H1 (cell line): ENCODE results near the gene HOXB6. TPM values are rescaled to one million over a fixed set of nuclear protein-coding genes. Genes with fewer than 3 reads are reported as not detected.

Experiments used
- BCL11A ChIP-seq, 2 experiments: IDR thresholded peaks; one replicate each; pipeline ENCODE4 v1.6.1; 2011; ENCODE audit warnings: low read depth in 2 of 2, low read length in 2 of 2, mild to moderate bottlenecking in 2 of 2
- CTCF ChIP-seq, 3 experiments: IDR thresholded peaks; 1 replicate in 2 of 3; 2 replicates in 1 of 3; pipeline versions ENCODE4 v1.5.1 to v1.6.1; 2011; ENCODE audit warnings: low read length in 3 of 3, mild to moderate bottlenecking in 3 of 3, inconsistent platforms in 2 of 3, low read depth in 1 of 3, moderate library complexity in 1 of 3; ENCODE audit not compliant: insufficient read depth in 1 of 3; ENCODE audit errors: control extremely low read depth in 1 of 3
- JUN ChIP-seq: IDR thresholded peaks from 2 replicates; pipeline ENCODE4 v1.6.1; 2011; ENCODE audit warnings: low read depth, mild to moderate bottlenecking, improper control_type of control experiment, low read length
- MAX ChIP-seq: IDR thresholded peaks from 2 replicates; pipeline ENCODE4 v1.6.1; 2012; ENCODE audit warnings: inconsistent platforms
- PHF8 ChIP-seq: fragments of 200-600 bp; sonication (generic); conservative IDR thresholded peaks from 2 replicates; pipeline ENCODE4 v1.7.1; 2012; ENCODE audit warnings: low read depth, mild to moderate bottlenecking, inconsistent platforms, low read length, moderate library complexity
- POLR2AphosphoS5 ChIP-seq: IDR thresholded peaks from 2 replicates; pipeline ENCODE4 v1.6.1; 2011; ENCODE audit warnings: low read depth, low read length
- RAD21 ChIP-seq, 2 experiments: IDR thresholded peaks in 1 of 2; conservative IDR thresholded peaks in 1 of 2; 2 replicates each; pipeline ENCODE4 v1.6.1; 2011; ENCODE audit warnings: low read depth in 2 of 2, low read length in 2 of 2, improper control_type of control experiment in 1 of 2, inconsistent platforms in 1 of 2, mild to moderate bottlenecking in 1 of 2, moderate library complexity in 1 of 2
- RFX5 ChIP-seq: IDR thresholded peaks from 2 replicates; pipeline ENCODE4 v1.6.1; 2011; ENCODE audit warnings: low read depth, low read length, improper control_type of control experiment, borderline replicate concordance
- RXRA ChIP-seq: IDR thresholded peaks from 2 replicates; pipeline ENCODE4 v1.6.1; 2011; ENCODE audit warnings: low read depth, mild to moderate bottlenecking, low read length, moderate library complexity; ENCODE audit not compliant: insufficient read depth
- SAP30 ChIP-seq: fragments of 300-600 bp; sonication (generic); IDR thresholded peaks from 2 replicates; pipeline ENCODE4 v1.7.1; 2012; ENCODE audit warnings: low read length, moderate library complexity, mild to moderate bottlenecking, inconsistent platforms; ENCODE audit not compliant: insufficient read depth, insufficient replicate concordance
- TAF1 ChIP-seq: IDR thresholded peaks from 2 replicates; pipeline ENCODE4 v1.6.1; 2011; ENCODE audit warnings: mild to moderate bottlenecking, low read depth, low read length
- TBP ChIP-seq: IDR thresholded peaks from 2 replicates; pipeline ENCODE4 v1.6.1; 2011; ENCODE audit warnings: low read depth, low read length, improper control_type of control experiment
- YY1 ChIP-seq: IDR thresholded peaks from 2 replicates; pipeline ENCODE4 v1.6.1; 2011; ENCODE audit warnings: low read depth, mild to moderate bottlenecking, low read length
- polyA plus RNA-seq, 7 experiments: library from polyadenylated mRNA; depleted of rRNA in 3 of 7; stranded (reverse) in 5 of 7; unstranded in 2 of 7; fragments of >200 nt in 5 of 7; fragments of 200-250 nt in 2 of 7; gene quantifications; 1 replicate in 5 of 7; 2 replicates in 1 of 7; 4 replicates in 1 of 7; pipeline versions ENCODE4 v1.2.1 to v1.2.3, GENCODE V29; 2011 to 2013; ENCODE audit warnings: missing spikeins in 2 of 7, mixed read lengths in 2 of 7
- total RNA-seq: library from RNA; stranded (reverse); fragmentation: NEBNext Ultra II Directional; extraction: Animal tissue kit (Norgen Biotek cat#: 25700); gene quantifications from 2 replicates; pipeline ENCODE4 v1.2.1, GENCODE V29; 2021

Gene HOXB6
- total and polyA plus RNA-seq, 2 of the 8 experiments (the other 6 are each of a cell fraction or from before 2014, with no cell fraction given) = not detected

DNA sequence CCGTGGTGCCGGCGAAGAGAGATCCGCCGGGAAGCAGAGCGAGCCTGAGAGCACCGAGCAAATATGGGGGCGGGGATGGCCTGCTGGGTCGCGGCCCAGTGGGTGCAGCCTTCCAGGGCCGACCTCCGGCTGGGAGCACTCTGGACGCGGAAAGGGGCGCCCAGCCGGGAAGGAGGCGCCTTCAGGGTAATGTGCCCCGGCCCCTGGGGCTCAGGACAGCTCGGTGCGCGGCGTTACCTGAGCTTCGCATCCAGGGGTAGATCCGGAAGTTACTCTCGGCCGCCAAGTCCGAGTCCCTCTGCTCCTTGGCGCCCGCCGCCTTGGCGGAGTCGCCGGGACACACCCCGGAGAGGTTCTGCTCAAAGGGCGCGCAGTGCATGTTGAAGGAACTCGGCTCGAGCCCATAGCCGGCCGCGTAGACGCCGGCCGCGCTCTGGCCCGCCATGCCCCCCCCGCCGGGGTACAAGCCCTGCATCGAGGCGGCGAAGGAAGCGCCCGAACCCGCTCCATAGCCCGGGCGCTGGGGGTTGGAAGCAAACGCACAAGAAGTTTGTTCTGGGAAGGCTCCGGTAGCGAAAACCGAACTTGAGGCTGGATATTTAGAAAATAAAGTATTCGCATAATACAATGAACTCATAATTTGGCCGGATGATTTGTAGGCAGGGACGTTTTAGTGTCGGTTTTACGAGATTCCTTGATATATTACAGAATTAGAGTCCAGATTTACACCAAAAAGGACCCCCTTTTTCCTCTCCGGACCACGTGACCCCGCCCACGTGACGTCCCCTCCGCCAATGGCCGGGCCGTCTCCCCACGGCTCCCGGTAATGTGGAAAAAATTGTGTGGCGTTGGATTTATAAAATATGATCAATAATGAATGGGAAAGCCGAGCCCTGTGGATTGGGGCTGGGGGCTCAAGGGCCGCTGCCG is 5.8 kb upstream of the HOXB6 start, which contains the start of gene HOXB7 (continued):
- TF ChIP-seq CTCF (IDR thresholded peaks at IDR 0.05; ENCODE audit: control extremely low read depth in 1 of 3, insufficient read depth in 1 of 3, low read depth in 1 of 3, low read length in 3 of 3) (no peak), RXRA (no peak), POLR2AphosphoS5 (no peak), SAP30 (no peak), YY1 (no peak), RAD21 (IDR thresholded peaks at IDR 0.05 in 1 of 2, conservative IDR thresholded peaks at IDR 0.05 in 1 of 2; ENCODE audit: low read depth in 2 of 2, low read length in 2 of 2) (no peak), JUN (no peak), TAF1 (no peak), BCL11A (IDR thresholded peaks at IDR 0.05; ENCODE audit: low read depth in 2 of 2, low read length in 2 of 2) (no peak), PHF8 (no peak), TBP (no peak), MAX (peak; percentile 18; the same call in 1 of the 2 replicates), RFX5 (no peak)
